ENCODE results near the gene UBE2O. TPM values are rescaled to one million over a fixed set of nuclear protein-coding genes. Genes with fewer than 3 reads are reported as not detected.

UBE2O gene
- total RNA-seq, 4 donors from 2014 or later: 20.5 to 75.1 (median 31.6) TPM

DNA sequence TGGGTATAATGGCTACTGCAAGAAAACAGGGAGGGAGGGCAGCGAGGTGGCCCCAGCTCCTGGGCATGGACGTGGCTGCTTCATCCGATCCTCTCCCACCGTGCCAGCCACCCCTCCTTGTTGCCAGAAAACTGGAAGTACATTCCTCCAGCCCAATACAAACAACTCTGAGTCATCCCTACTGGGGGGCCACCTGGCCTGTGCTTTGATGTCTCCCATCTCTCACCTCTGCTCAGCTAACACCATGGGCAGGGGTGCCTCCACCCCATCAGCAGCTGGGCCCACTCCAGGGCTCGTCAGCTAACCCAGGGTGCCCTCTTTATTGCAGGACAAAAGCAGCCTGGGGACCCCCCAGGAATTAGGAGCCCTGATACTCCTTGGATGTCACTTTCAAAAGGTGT lies 46.3 kb upstream of the UBE2O start:
- Histone ChIP-seq H3K27ac (peak overlapping the region; percentile 82 to 97 (median 84)), H3K36me3 (no peaks in the 10 kb centered on the region), H3K4me3 (peak overlapping the region; percentile 85 to 96 (median 90))

DNA sequence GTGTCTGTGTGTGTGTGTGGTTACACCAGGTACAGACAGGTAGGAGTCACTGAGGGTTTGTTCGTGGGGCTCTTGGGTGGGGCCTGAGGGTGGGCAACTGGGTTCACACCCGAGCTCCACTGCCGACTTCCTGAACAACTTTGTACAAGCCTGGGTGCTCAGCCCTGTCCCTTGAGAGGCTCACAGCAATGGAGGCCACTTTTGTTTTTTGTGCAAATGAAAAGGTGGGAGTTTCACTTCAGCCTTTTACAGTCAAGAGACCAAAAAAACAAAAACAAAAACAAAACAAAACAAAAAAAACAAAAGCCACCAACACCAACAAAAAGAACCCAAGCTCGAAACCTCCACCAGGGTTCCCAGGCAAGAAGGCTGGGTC lies 45.9 kb upstream of the UBE2O start:
- Histone ChIP-seq H3K9me3 (no peaks in the 10 kb centered on the region), H3K27ac (peak overlapping the region; percentile 51 to 97 (median 78)), H3K4me3 (peak overlapping the region in 3 of 4 donors; percentile 85 to 94 (median 87)), H3K36me3 (no peaks in the 10 kb centered on the region), H3K27me3 (no peaks in the 10 kb centered on the region), H3K4me1 (peaks cover 0 to 49% (median 25%) of the 10 kb centered on the region in 4 donors)
- peak in 1 of 3 donors; percentile 69 for DNase-seq
- TF ChIP-seq, protein P1, sequence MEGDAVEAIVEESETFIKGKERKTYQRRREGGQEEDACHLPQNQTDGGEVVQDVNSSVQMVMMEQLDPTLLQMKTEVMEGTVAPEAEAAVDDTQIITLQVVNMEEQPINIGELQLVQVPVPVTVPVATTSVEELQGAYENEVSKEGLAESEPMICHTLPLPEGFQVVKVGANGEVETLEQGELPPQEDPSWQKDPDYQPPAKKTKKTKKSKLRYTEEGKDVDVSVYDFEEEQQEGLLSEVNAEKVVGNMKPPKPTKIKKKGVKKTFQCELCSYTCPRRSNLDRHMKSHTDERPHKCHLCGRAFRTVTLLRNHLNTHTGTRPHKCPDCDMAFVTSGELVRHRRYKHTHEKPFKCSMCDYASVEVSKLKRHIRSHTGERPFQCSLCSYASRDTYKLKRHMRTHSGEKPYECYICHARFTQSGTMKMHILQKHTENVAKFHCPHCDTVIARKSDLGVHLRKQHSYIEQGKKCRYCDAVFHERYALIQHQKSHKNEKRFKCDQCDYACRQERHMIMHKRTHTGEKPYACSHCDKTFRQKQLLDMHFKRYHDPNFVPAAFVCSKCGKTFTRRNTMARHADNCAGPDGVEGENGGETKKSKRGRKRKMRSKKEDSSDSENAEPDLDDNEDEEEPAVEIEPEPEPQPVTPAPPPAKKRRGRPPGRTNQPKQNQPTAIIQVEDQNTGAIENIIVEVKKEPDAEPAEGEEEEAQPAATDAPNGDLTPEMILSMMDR (IDR thresholded peaks at IDR 0.05): no peak
- no peak for TF ChIP-seq POLR2A (IDR thresholded peaks at IDR 0.05)

More for the DNA sequence above, 46.3 kb upstream of the UBE2O start:
- TF ChIP-seq POLR2A (IDR thresholded peaks at IDR 0.05): no peak
- TF ChIP-seq, protein P1 (IDR thresholded peaks at IDR 0.05): no peak
- DNase-seq: no peak
- Histone ChIP-seq H3K27me3 (no peaks in the 10 kb centered on the region), H3K4me1 (peaks cover 0 to 45% (median 21%) of the 10 kb centered on the region in 4 donors), H3K9me3 (no peaks in the 10 kb centered on the region)

DNA sequence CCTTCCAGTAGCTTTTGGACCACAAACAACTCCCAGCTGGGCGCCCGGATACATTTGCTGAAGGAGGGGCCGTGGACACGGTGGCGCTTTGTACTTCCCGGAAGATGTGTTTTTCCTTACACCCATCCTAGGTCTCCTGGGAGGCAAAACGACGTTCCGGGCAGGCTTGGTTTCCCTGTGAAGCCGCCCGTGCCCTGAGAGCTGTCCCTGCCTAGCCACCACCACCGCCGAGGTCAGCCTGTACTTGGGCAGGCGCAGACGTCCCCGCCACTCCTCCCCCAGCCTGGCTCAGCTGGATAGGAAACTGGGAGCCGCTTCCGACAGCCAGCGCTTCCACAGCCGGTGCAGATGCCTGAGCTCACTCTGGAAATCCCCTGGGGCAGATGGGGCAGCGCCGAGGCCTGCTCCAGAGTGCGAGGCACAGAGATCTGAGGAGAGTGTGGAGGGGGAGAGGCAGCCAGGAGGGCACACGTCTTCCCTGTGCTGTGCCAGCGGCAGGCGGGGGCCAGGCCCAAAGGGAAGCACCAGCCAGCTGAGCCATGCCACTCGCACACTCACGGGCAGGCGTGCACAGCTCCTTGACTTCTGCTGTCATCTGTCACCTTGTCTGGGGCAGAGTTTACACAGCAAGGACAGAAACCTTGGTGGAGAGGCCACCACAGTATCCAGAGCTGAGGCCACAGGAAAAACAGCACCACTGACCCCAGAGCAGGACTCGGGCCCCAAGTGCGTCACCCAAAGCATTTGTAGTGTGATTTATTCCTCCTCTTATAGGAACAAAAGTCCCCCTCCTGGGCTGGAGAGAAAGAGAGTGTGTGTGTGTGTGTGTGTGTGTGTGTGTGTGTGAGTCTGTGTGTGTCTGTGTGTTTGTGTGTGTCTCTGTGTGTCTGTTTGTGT lies 45.3 kb upstream of the UBE2O start:
- peak overlapping the region; percentile 51 to 97 (median 78) for H3K27ac ChIP-seq
- no peaks in the 10 kb centered on the region for H3K9me3 ChIP-seq
- H3K4me3 ChIP-seq: peak overlapping the region; percentile 16 to 94 (median 56)
- DNase-seq: peak; percentile 44 to 80 (median 79)
- TF ChIP-seq, protein P1 (IDR thresholded peaks at IDR 0.05): no peak
- TF ChIP-seq POLR2A (IDR thresholded peaks at IDR 0.05): no peak
- no peaks in the 10 kb centered on the region for H3K27me3 ChIP-seq
- no peaks in the 10 kb centered on the region for H3K36me3 ChIP-seq
- peaks cover 0 to 56% (median 32%) of the 10 kb centered on the region in 4 donors for H3K4me1 ChIP-seq

DNA sequence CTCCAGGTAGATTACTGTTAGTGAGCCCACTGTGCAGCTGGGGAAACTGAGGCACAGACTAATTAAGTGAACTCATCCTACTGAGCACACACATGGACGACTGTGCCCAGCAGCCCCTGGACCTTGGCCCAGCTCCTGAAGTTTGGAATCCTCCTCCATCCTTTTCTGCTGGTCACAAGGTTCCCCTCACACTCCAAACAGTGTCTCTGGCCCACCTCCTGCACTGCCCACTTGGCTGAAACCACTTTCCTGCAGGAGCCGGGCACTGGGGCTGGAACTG lies 44.7 kb upstream of the UBE2O start:
- peaks cover 0 to 62% (median 37%) of the 10 kb centered on the region in 4 donors for H3K4me1 ChIP-seq
- no peaks in the 10 kb centered on the region for H3K27me3 ChIP-seq
- TF ChIP-seq, protein P1 (IDR thresholded peaks at IDR 0.05): no peak
- TF ChIP-seq POLR2A (IDR thresholded peaks at IDR 0.05): no peak
- DNase-seq: no peak
- no peaks in the 10 kb centered on the region for H3K9me3 ChIP-seq
- H3K4me3 ChIP-seq: peak overlapping the region in 3 of 4 donors; percentile 16 to 94 (median 26)
- no peaks in the 10 kb centered on the region for H3K36me3 ChIP-seq
- H3K27ac ChIP-seq: peak overlapping the region; percentile 51 to 97 (median 78)

DNA sequence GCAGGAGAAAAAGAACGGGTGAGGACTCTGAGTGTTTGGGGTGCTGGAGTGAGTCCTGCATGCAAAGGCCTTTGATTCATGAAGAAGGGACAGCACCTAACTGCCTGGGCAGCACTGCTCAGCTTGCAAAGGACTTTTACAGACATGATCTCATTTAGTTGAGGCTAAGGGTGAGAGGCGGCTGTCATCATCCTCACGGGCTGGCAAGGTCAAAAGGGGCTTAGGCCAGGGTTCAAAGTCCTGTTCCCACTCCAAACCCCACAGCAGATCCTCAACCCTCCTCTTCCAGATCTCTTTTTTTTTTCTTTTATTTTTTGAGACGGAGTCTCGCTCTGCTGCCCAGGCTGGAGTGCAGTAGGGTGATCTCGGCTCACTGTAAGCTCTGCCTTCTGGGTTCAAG lies 43.5 kb upstream of the UBE2O start:
- H3K36me3 ChIP-seq: no peaks in the 10 kb centered on the region
- H3K4me3 ChIP-seq: no peak overlapping the region
- DNase-seq: no peak
- no peaks in the 10 kb centered on the region for H3K27me3 ChIP-seq
- H3K27ac ChIP-seq: peak overlapping the region in 1 of 4 donors; percentile 97
- no peaks in the 10 kb centered on the region for H3K9me3 ChIP-seq
- peaks cover 0 to 63% (median 44%) of the 10 kb centered on the region in 4 donors for H3K4me1 ChIP-seq
- TF ChIP-seq, protein P1 (IDR thresholded peaks at IDR 0.05): no peak
- no peak for TF ChIP-seq POLR2A (IDR thresholded peaks at IDR 0.05)

Measured in Peyer's patch (tissue), 4 donors.